Panc1 (cell line): Measurements from ENCODE around the gene TNFRSF1B. TPM values are rescaled to one million over a fixed set of nuclear protein-coding genes. Genes with fewer than 3 reads are reported as not detected.

ENCODE experiments used
- ATAC-seq: fragments of 200-7000 bp; cut with Tn5 transposase; 2 replicates; pipeline ENCODE4 v1.9.1; 2020; ENCODE audit warnings: mild to moderate bottlenecking, moderate library complexity
- BruUV-seq: library from RNA; stranded (reverse); fragments of 400-500 nt; replicated peaks from 2 replicates; lab custom pipeline; 2021; lab: Mats Ljungman, UMichigan
- CTCF ChIA-PET: fragments of 300-600 bp; sonication (Branson Sonifier 250); formaldehyde crosslinking; loops from one replicate; lab custom pipeline; 2022; ENCODE audit warnings: antibody characterized with exemption; lab: Charles Lee
- POLR2A ChIA-PET: fragments of 300-600 bp; sonication (Branson Sonifier 250); formaldehyde crosslinking; loops from one replicate; lab custom pipeline; 2022; ENCODE audit warnings: antibody characterized with exemption; lab: Charles Lee
- DNase-seq: peaks from one replicate; pipeline ENCODE4 v3.0.0-alpha.2; 2010; ENCODE audit warnings: low read depth, low spot score
- H3K27ac ChIP-seq: 2 replicates; pipeline ENCODE4 v1.5.1; 2011; ENCODE audit warnings: mild to moderate bottlenecking, low read length, inconsistent platforms
- H3K27me3 ChIP-seq: fragments of 200-500 bp; sonication (Bioruptor generic); 2 replicates; pipeline ENCODE4 v1.6.0; 2014; ENCODE audit warnings: low read length, inconsistent platforms; ENCODE audit not compliant: control insufficient read depth, insufficient read depth
- H3K36me3 ChIP-seq: fragments of 200-500 bp; sonication (Bioruptor generic); 2 replicates; pipeline ENCODE4 v1.5.1; 2014; ENCODE audit warnings: inconsistent platforms, mild to moderate bottlenecking, low read length, moderate library complexity; ENCODE audit not compliant: control insufficient read depth, insufficient read depth
- H3K4me1 ChIP-seq: 2 replicates; pipeline ENCODE4 v1.5.1; 2011; ENCODE audit warnings: inconsistent platforms, mild to moderate bottlenecking, low read length, moderate library complexity; ENCODE audit not compliant: control insufficient read depth, insufficient read depth
- H3K4me3 ChIP-seq, 2 experiments: 2 replicates each; pipeline ENCODE4 v1.5.1; 2011 to 2012; ENCODE audit warnings: low read depth in 2 of 2, low read length in 2 of 2, mild to moderate bottlenecking in 2 of 2, inconsistent platforms in 1 of 2, moderate library complexity in 1 of 2
- H3K9me3 ChIP-seq: fragments of 200-500 bp; sonication (Bioruptor generic); 2 replicates; pipeline ENCODE4 v1.5.1; 2014; ENCODE audit warnings: low read depth, mild to moderate bottlenecking, inconsistent platforms, low read length, moderate library complexity; ENCODE audit not compliant: control insufficient read depth, insufficient read depth
- POLR2AphosphoS5 ChIP-seq: IDR thresholded peaks from 2 replicates; pipeline ENCODE4 v1.6.1; 2012; ENCODE audit warnings: mild to moderate bottlenecking, low read depth, low read length, moderate library complexity
- SIN3A ChIP-seq: IDR thresholded peaks from 2 replicates; pipeline ENCODE4 v1.6.1; 2012; ENCODE audit warnings: low read depth, mild to moderate bottlenecking, low read length, moderate library complexity, borderline replicate concordance; ENCODE audit not compliant: insufficient read depth
- TCF7L2 ChIP-seq: IDR thresholded peaks from 2 replicates; pipeline ENCODE4 v1.6.1; 2011; ENCODE audit warnings: mild to moderate bottlenecking, low read depth, low read length, inconsistent platforms
- in situ Hi-C: cut with HindIII; loops from 2 replicates; pipeline ENCODE4 v1.10.0; 2016; ENCODE audit warnings: low sequenced_read_pairs, low pct_unique_long_range_greater_than_20kb
- intact Hi-C: fragments of 100-400 bp; cut with micrococcal nuclease; formaldehyde crosslinking; loops from one replicate; pipeline ENCODE4 v1.10.0; 2022; ENCODE audit not compliant: unreplicated experiment
- total RNA-seq: library from RNA; stranded (reverse); gene quantifications from one replicate; pipeline ENCODE4 v1.2.1, GENCODE V29; 2021; ENCODE audit not compliant: unreplicated experiment
- TF ChIP-seq, protein P1 (sequence below): fragments of 450-650 bp; IDR thresholded peaks from 2 replicates; pipeline ENCODE4 v1.5.1; 2017; ENCODE audit warnings: mild to moderate bottlenecking
- TF ChIP-seq, protein P2 (sequence below), 2 experiments: IDR thresholded peaks; 2 replicates each; pipeline ENCODE4 v1.6.1; 2011 to 2012; ENCODE audit warnings: low read depth in 2 of 2, control low read depth in 1 of 2, low read length in 1 of 2, mild to moderate bottlenecking in 1 of 2, moderate library complexity in 1 of 2; ENCODE audit not compliant: insufficient read depth in 1 of 2

The TNFRSF1B gene
- total RNA-seq, 1 experiment from 2014 or later: 18.8 TPM

DNA sequence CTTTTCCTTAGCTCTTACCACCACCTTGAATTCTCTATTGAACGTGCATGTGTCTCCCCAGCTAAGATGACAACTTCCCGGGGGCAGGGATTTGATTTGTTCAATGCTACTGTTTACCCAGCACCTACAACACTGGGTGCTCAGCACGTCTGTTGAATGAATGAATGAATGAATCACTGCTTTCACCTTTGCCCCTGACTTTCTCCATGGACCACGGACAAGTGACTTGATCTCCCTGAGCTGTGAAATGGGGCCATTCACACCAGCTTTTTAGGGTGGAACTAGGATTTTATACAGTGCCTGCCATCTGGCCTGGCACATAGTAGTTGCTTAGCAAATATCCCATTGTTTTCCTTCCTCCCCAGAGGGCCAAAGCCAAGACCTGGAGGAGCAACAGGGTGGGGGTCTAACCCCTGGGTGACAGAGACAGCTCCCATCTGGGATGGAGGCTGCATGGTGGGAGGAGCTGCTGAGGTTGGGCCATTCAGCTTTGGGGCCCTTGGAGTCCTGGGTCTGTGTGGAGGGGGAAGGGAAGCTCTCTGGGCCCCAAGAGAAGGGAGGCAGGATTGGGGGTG lies 15.7 kb downstream of the TNFRSF1B start:
- intact Hi-C loops (no loop called here), in situ Hi-C loops (no loop called here)
- ChIA-PET CTCF (interaction anchor here (0.6 kb wide), 1 partner anchor 58 kb away, joined by 3 read pairs; no protein-coding TSS in a partner anchor), POLR2A (no interaction called here)
- no TSS peak for BruUV-seq
- peaks cover 12% of the 10 kb centered on the region; the same call in 1 of the 2 replicates for H3K4me1 ChIP-seq
- ATAC-seq: no peak
- H3K36me3 ChIP-seq: no peaks in the 10 kb centered on the region
- H3K27ac ChIP-seq: no peak overlapping the region
- no peaks in the 10 kb centered on the region for H3K9me3 ChIP-seq
- no peaks in the 10 kb centered on the region for H3K27me3 ChIP-seq
- no peak for DNase-seq
- TF ChIP-seq, protein P1, sequence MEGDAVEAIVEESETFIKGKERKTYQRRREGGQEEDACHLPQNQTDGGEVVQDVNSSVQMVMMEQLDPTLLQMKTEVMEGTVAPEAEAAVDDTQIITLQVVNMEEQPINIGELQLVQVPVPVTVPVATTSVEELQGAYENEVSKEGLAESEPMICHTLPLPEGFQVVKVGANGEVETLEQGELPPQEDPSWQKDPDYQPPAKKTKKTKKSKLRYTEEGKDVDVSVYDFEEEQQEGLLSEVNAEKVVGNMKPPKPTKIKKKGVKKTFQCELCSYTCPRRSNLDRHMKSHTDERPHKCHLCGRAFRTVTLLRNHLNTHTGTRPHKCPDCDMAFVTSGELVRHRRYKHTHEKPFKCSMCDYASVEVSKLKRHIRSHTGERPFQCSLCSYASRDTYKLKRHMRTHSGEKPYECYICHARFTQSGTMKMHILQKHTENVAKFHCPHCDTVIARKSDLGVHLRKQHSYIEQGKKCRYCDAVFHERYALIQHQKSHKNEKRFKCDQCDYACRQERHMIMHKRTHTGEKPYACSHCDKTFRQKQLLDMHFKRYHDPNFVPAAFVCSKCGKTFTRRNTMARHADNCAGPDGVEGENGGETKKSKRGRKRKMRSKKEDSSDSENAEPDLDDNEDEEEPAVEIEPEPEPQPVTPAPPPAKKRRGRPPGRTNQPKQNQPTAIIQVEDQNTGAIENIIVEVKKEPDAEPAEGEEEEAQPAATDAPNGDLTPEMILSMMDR: no peak
- TF ChIP-seq SIN3A: no peak
- TF ChIP-seq, protein P2, sequence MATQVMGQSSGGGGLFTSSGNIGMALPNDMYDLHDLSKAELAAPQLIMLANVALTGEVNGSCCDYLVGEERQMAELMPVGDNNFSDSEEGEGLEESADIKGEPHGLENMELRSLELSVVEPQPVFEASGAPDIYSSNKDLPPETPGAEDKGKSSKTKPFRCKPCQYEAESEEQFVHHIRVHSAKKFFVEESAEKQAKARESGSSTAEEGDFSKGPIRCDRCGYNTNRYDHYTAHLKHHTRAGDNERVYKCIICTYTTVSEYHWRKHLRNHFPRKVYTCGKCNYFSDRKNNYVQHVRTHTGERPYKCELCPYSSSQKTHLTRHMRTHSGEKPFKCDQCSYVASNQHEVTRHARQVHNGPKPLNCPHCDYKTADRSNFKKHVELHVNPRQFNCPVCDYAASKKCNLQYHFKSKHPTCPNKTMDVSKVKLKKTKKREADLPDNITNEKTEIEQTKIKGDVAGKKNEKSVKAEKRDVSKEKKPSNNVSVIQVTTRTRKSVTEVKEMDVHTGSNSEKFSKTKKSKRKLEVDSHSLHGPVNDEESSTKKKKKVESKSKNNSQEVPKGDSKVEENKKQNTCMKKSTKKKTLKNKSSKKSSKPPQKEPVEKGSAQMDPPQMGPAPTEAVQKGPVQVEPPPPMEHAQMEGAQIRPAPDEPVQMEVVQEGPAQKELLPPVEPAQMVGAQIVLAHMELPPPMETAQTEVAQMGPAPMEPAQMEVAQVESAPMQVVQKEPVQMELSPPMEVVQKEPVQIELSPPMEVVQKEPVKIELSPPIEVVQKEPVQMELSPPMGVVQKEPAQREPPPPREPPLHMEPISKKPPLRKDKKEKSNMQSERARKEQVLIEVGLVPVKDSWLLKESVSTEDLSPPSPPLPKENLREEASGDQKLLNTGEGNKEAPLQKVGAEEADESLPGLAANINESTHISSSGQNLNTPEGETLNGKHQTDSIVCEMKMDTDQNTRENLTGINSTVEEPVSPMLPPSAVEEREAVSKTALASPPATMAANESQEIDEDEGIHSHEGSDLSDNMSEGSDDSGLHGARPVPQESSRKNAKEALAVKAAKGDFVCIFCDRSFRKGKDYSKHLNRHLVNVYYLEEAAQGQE (IDR thresholded peaks at IDR 0.05; ENCODE audit: insufficient read depth in 1 of 2, low read depth in 2 of 2, low read length in 1 of 2): no peak
- TF ChIP-seq TCF7L2: no peak
- TF ChIP-seq POLR2AphosphoS5: no peak
- no peak overlapping the region for H3K4me3 ChIP-seq

DNA sequence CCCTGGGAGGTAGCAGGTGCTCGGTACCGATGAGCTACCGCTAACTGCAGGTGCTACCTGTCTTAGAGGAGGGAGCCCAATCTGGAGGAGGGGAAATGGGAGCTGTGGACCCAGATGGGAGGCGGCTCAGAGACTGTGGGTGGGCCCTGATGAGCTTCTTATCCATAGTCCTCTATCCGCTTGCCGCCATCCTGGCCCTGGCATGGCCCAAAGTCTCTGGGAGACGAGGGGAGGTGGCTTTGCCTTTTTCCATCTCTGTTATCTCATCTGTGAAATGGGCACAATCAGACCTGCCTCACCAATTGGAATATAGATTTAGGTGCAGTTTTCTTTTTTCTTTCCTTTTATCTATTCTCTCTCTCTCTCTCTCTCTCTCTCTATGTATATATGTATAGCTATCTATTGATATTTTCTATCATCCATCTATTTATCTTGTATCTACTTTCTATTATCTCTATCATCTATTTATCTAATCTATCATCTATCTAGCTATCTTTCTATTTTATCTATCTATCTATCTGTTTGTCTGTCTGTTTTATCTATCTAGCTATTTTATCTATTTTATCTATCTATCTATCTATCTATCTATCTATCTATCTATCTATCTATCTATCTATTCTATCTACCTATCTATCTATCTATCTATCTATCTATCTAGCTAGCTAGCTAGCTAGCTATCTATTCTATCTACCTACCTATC lies 16.5 kb downstream of the TNFRSF1B start:
- Histone ChIP-seq H3K36me3 (no peaks in the 10 kb centered on the region), H3K27ac (no peak overlapping the region), H3K27me3 (no peaks in the 10 kb centered on the region), H3K4me3 (no peak overlapping the region), H3K9me3 (no peaks in the 10 kb centered on the region), H3K4me1 (peaks cover 9% of the 10 kb centered on the region; the same call in 1 of the 2 replicates)
- no TSS peak for BruUV-seq
- ATAC-seq: no peak
- no peak for DNase-seq
- POLR2A ChIA-PET: interaction anchor here (0.5 kb wide), 1 partner anchor 50 kb away, joined by 3 read pairs; no protein-coding TSS in a partner anchor
- intact Hi-C loops: no loop called here
- in situ Hi-C loops: no loop called here
- CTCF ChIA-PET: no interaction called here
- no peak for TF ChIP-seq POLR2AphosphoS5
- TF ChIP-seq TCF7L2: no peak
- TF ChIP-seq, protein P2 (IDR thresholded peaks at IDR 0.05; ENCODE audit: insufficient read depth in 1 of 2, low read depth in 2 of 2, low read length in 1 of 2): no peak
- TF ChIP-seq, protein P1: no peak
- TF ChIP-seq SIN3A: no peak
